Epithelial cell of proximal tubule (primary cell): Measurements from ENCODE around the gene RAP1A. TPM values are rescaled to one million over a fixed set of nuclear protein-coding genes. Genes with fewer than 3 reads are reported as not detected.
A peak's percentile ranks its signal among the peaks of the same experiment; 100 is the strongest.
"Not testable (repeated sequence)": the region's sequence is repeated elsewhere in the genome, so short reads cannot be mapped to it uniquely, and the experiment has no call there.

Experiments
- DNase-seq: peaks from one replicate; pipeline ENCODE4 v3.0.0-alpha.2; 2011; ENCODE audit warnings: low read depth
- H3K4me3 ChIP-seq: 2 replicates; pipeline ENCODE4 v1.5.1; 2011; ENCODE audit warnings: low read depth, mild to moderate bottlenecking, low read length
- CTCF ChIP-seq: conservative IDR thresholded peaks from 2 replicates; pipeline ENCODE4 v1.5.1; 2012; ENCODE audit warnings: low read depth, mild to moderate bottlenecking, low read length
- total RNA-seq: library from RNA; depleted of rRNA; stranded (reverse); fragments of >200 nt; gene quantifications from 2 replicates; pipeline ENCODE4 v1.2.3, GENCODE V29; 2015

The RAP1A gene
- total RNA-seq, 1 donor from 2014 or later, result 25.7 TPM

GRCh38 chr1:111739194-111739924, 119.8 kb downstream of the RAP1A start, which contains the start of gene INKA2:
INKA2 (minus strand) TSS chr1:111739395; CDS start chr1:111739242, 153 bp downstream.
- DNase-seq, result no peak
- peak within 1 kb of the TSS; percentile 62 for H3K4me3 ChIP-seq
- TF ChIP-seq CTCF, result no peak

- no peak for TF ChIP-seq CTCF
- no peak for DNase-seq
These were observed 120.6 kb downstream of the RAP1A start for GRCh38 chr1:111739925-111740765.

GRCh38 chr1:111742292-111742691, 122.7 kb downstream of the RAP1A start:
- H3K4me3 ChIP-seq, DNase-seq: not testable (repeated sequence)

More at GRCh38 chr1:111739925-111740765, 120.6 kb downstream of the RAP1A start:
- H3K4me3 ChIP-seq, result peak overlapping the region; percentile 62

- TF ChIP-seq CTCF, result no peak
- DNase-seq, result no peak
- H3K4me3 ChIP-seq, result no peak overlapping the region
These were observed 123.5 kb downstream of the RAP1A start for GRCh38 chr1:111742938-111743549.

GRCh38 chr1:111743679-111744101, 124.1 kb downstream of the RAP1A start:
- DNase-seq, result no peak
- no peak overlapping the region for H3K4me3 ChIP-seq
- no peak for TF ChIP-seq CTCF

GRCh38 chr1:111745675-111746613, 126.4 kb downstream of the RAP1A start:
- no peak for DNase-seq
- no peak overlapping the region for H3K4me3 ChIP-seq
- TF ChIP-seq CTCF, result no peak
